ENCODE measurements around the gene JAKMIP1.

Gene JAKMIP1

GRCh38 chr4:6087669-6088341, 112.5 kb downstream of the JAKMIP1 start:
- H3K4me3 ChIP-seq (ENCODE audit: low read depth, low read length): no peak overlapping the region
- in situ Hi-C loops (cut with HindIII; ENCODE audit: low sequenced_read_pairs): no loop called here
- TF ChIP-seq CTCF (IDR thresholded peaks at IDR 0.05; ENCODE audit: low read depth, low read length): peak; percentile 22
- no peak for DNase-seq (ENCODE audit: low read depth, low spot score)

GRCh38 chr4:6086846-6087245, 113.5 kb downstream of the JAKMIP1 start:
- no peak for DNase-seq (ENCODE audit: low read depth, low spot score)
- TF ChIP-seq CTCF (IDR thresholded peaks at IDR 0.05; ENCODE audit: low read depth, low read length): no peak
- no peak overlapping the region for H3K4me3 ChIP-seq (ENCODE audit: low read depth, low read length)
- in situ Hi-C loops (cut with HindIII; ENCODE audit: low sequenced_read_pairs): no loop called here

- DNase-seq (ENCODE audit: low read depth, low spot score): no peak
- no peak for TF ChIP-seq CTCF (IDR thresholded peaks at IDR 0.05; ENCODE audit: low read depth, low read length)
- in situ Hi-C loops (cut with HindIII; ENCODE audit: low sequenced_read_pairs): no loop called here
- H3K4me3 ChIP-seq (ENCODE audit: low read depth, low read length): no peak overlapping the region
Observed at GRCh38 chr4:6085691-6086628, 114.4 kb downstream of the JAKMIP1 start.

GRCh38 chr4:6085028-6085690, 115.2 kb downstream of the JAKMIP1 start:
- in situ Hi-C loops (cut with HindIII; ENCODE audit: low sequenced_read_pairs): no loop called here
- TF ChIP-seq CTCF (IDR thresholded peaks at IDR 0.05; ENCODE audit: low read depth, low read length): no peak
- DNase-seq (ENCODE audit: low read depth, low spot score): no peak
- H3K4me3 ChIP-seq (ENCODE audit: low read depth, low read length): no peak overlapping the region

GRCh38 chr4:6079965-6080364, 120.4 kb downstream of the JAKMIP1 start:
- H3K4me3 ChIP-seq (ENCODE audit: low read depth, low read length): no peak overlapping the region
- DNase-seq (ENCODE audit: low read depth, low spot score): no peak
- in situ Hi-C loops (cut with HindIII; ENCODE audit: low sequenced_read_pairs): no loop called here
- TF ChIP-seq CTCF (IDR thresholded peaks at IDR 0.05; ENCODE audit: low read depth, low read length): no peak

- H3K4me3 ChIP-seq (ENCODE audit: low read depth, low read length): no peak overlapping the region
- in situ Hi-C loops (cut with HindIII; ENCODE audit: low sequenced_read_pairs): no loop called here
- no peak for DNase-seq (ENCODE audit: low read depth, low spot score)
- no peak for TF ChIP-seq CTCF (IDR thresholded peaks at IDR 0.05; ENCODE audit: low read depth, low read length)
Observed at GRCh38 chr4:6078560-6078959, 121.8 kb downstream of the JAKMIP1 start.
